Right lobe of liver (tissue), 6 donors: ENCODE measurements around the gene TLR10. TPM values are rescaled to one million over a fixed set of nuclear protein-coding genes. Genes with fewer than 3 reads are reported as not detected.

Source experiments
- ATAC-seq, 4 donors: fragments of 200-7000 bp; cut with Tn5 transposase; one replicate each; pipeline ENCODE4 v1.9.1; 2020; ENCODE audit warnings: mild to moderate bottlenecking in 4 of 4, moderate library complexity in 4 of 4
- DNase-seq, 3 donors: peaks; one replicate each; pipeline ENCODE4 v3.0.0-alpha.2; 2020
- H3K27ac ChIP-seq, 3 donors: fragments of 200-600 bp; one replicate each; pipeline ENCODE4 v1.8.0; 2022
- H3K27me3 ChIP-seq, 2 donors: fragments of 200-600 bp; one replicate each; pipeline ENCODE4 v1.8.0; 2022
- H3K36me3 ChIP-seq, 4 donors: fragments of 200-600 bp; sonication (generic) in 1 of 4; one replicate each; pipeline versions ENCODE4 v1.5.1 to v1.8.0; 2017 to 2022; ENCODE audit warnings: control low read depth in 1 of 4
- H3K4me1 ChIP-seq, 4 donors: fragments of 200-600 bp; sonication (generic) in 1 of 4; one replicate each; pipeline versions ENCODE4 v1.5.1 to v1.8.0; 2017 to 2022; ENCODE audit warnings: control low read depth in 1 of 4
- H3K4me3 ChIP-seq, 3 donors: fragments of 200-600 bp; one replicate each; pipeline ENCODE4 v1.8.0; 2022
- H3K9me3 ChIP-seq, 4 donors: fragments of 200-600 bp; sonication (generic) in 1 of 4; one replicate each; pipeline versions ENCODE4 v1.5.1 to v1.8.0; 2017 to 2022; ENCODE audit warnings: control low read depth in 1 of 4
- CTCF ChIP-seq, 4 donors: fragments of 200-600 bp in 3 of 4; fragments of 450-650 bp in 1 of 4; IDR thresholded peaks; one replicate each; pipeline versions ENCODE4 v1.5.1 to v1.8.0; 2016 to 2022; ENCODE audit warnings: antibody characterized with exemption in 4 of 4, mild to moderate bottlenecking in 2 of 4
- POLR2A ChIP-seq: fragments of 450-650 bp; IDR thresholded peaks from one replicate; pipeline ENCODE4 v1.6.1; 2017; ENCODE audit warnings: antibody characterized with exemption, mild to moderate bottlenecking
- WGBS: methylation state at CpG from one replicate; pipeline ENCODE4 v1.1.6; 2018; ENCODE audit warnings: low coverage, low lambda C conversion rate; ENCODE audit not compliant: insufficient coverage; ENCODE audit errors: missing lambda C conversion rate; 5-methylcytosine and 5-hydroxymethylcytosine counted together
- intact Hi-C, 2 donors: fragments of 100-400 bp; cut with DNase I; formaldehyde crosslinking; loops; one replicate each; pipeline versions ENCODE4 v1.11.2 to v1.14.1; 2022
- total RNA-seq, 6 experiments: library from RNA; depleted of rRNA in 2 of 6; stranded (reverse); fragments of >200 nt in 2 of 6; fragmentation: NEBNext Ultra II Directional in 3 of 6; extraction: Animal tissue kit (Norgen Biotek cat#: 25700) in 3 of 6; gene quantifications; one replicate each; pipeline versions ENCODE4 v1.1.0 to v1.2.4, GENCODE V29; 2016 to 2023
- donor health status: DM: no; HTN: yes; CAD: no.
- donor health status: DM: no; HTN: no; CAD: no.
- donor health status: DM: no; HTN: no; CAD: no.
- donor health status: DM: no; HTN: yes; CAD: no.
- donor health status: DM: no; HTN: yes; CAD: no.

TLR10 gene
- total RNA-seq, 6 experiments from 2014 or later, result 0.16 to 0.68 (median 0.39) TPM; not detected in 2

DNA sequence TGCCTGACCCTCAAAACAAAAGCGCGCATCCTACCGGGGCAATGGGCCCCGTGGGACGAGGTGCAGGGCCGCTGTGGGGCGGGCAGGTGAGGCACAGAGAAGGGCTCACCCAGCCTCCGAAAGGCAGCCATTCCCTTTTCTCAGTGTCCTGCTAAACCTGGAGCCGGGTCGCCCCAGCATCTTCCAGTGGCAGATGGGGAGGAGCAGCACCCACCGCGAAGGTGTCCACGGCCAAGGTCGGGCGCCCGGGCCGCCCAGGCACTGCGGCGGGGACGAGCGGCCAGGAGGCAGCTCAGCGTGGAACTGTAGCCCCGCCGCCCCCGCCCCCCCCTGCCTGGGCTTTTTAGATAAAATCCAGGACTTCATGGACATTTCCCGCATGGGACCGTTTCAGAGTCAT lies 41.0 kb upstream of the TLR10 start:
- Histone ChIP-seq H3K36me3 (no peaks in the 10 kb centered on the region), H3K27ac (no peak overlapping the region), H3K4me3 (no peak overlapping the region), H3K4me1 (no peaks in the 10 kb centered on the region), H3K9me3 (no peaks in the 10 kb centered on the region), H3K27me3 (no peaks in the 10 kb centered on the region)
- no peak for DNase-seq
- intact Hi-C loops, result no loop called here
- ATAC-seq, result no peak
- 84% methylated on average over 6 of the region's 27 CpGs for WGBS
- TF ChIP-seq CTCF (IDR thresholded peaks at IDR 0.05) (no peak), POLR2A (no peak)

DNA sequence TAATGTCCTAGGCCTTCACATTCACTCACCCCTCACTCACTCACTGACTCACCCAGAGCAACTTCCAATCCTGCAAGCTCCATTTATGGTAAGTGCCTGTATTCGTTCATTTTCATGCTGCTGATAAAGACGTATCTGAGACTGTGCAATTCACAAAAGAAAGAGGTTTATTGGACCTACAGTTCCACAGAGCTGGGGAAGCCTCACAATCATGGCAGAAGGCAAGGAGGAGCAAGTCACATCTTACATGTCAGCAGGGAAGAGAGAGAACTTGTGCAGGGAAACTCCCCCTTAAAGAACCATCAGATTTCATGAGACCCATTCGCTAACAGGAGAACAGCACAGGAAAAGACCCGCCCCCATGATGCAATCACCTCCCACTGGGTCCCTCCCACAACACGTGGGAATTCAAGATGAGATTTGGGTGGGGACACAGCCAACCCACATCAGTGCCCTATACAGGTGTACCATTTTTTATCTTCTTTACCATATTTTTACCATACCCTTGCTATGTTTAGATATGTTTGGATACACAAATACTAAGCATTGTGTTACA lies 40.0 kb upstream of the TLR10 start:
- no peaks in the 10 kb centered on the region for H3K27me3 ChIP-seq
- H3K36me3 ChIP-seq, result no peaks in the 10 kb centered on the region
- no peaks in the 10 kb centered on the region for H3K4me1 ChIP-seq
- no peak for TF ChIP-seq POLR2A
- no peak for TF ChIP-seq CTCF (IDR thresholded peaks at IDR 0.05)
- DNase-seq (no peak), ATAC-seq (no peak)
- WGBS, result 81% methylated on average over 5 of the region's 5 CpGs
- no peak overlapping the region for H3K27ac ChIP-seq
- no peak overlapping the region for H3K4me3 ChIP-seq
- H3K9me3 ChIP-seq, result no peaks in the 10 kb centered on the region
- intact Hi-C loops, result no loop called here

DNA sequence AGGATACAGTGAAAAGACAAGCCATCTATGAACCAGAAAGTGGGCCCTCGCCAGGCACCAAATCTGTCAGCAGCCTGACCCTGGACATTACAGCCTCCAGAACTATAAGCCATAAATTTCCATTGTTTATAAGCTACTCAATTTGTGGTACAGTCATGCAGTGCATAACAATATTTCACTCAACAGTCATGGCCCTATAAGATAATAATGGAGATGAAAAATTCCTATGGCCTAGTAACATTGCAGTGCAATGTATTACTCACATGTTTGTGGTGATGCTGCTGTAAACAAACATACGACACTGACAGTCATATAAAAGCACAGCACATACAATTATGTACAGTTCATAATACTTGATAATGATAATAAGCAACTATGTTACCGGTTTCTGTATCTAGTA lies 38.9 kb upstream of the TLR10 start:
- no peaks in the 10 kb centered on the region for H3K4me1 ChIP-seq
- no peak for ATAC-seq
- DNase-seq, result no peak
- H3K36me3 ChIP-seq, result no peaks in the 10 kb centered on the region
- no peak overlapping the region for H3K27ac ChIP-seq
- intact Hi-C loops, result no loop called here
- no peak for TF ChIP-seq POLR2A
- TF ChIP-seq CTCF (IDR thresholded peaks at IDR 0.05), result no peak
- no peak overlapping the region for H3K4me3 ChIP-seq
- no peaks in the 10 kb centered on the region for H3K27me3 ChIP-seq
- WGBS, result 94% methylated on average over 2 of the region's 3 CpGs
- no peaks in the 10 kb centered on the region for H3K9me3 ChIP-seq

- H3K27me3 ChIP-seq, result no peaks in the 10 kb centered on the region
- H3K27ac ChIP-seq, result no peak overlapping the region
- intact Hi-C loops, result no loop called here
- H3K36me3 ChIP-seq, result no peaks in the 10 kb centered on the region
- TF ChIP-seq CTCF (IDR thresholded peaks at IDR 0.05) (no peak), POLR2A (no peak)
- DNase-seq, result no peak
- no peaks in the 10 kb centered on the region for H3K4me1 ChIP-seq
- ATAC-seq, result no peak
- H3K9me3 ChIP-seq, result no peaks in the 10 kb centered on the region
- H3K4me3 ChIP-seq, result no peak overlapping the region
- WGBS, result 75% methylated on average over 3 of the region's 4 CpGs
Observed at GRCh38 chr4:38820329-38821061, 37.7 kb upstream of the TLR10 start.
